ENCODE results near the gene ARFIP2.
A peak's percentile ranks its signal among the peaks of the same experiment; 100 is the strongest.

The ARFIP2 gene

DNA sequence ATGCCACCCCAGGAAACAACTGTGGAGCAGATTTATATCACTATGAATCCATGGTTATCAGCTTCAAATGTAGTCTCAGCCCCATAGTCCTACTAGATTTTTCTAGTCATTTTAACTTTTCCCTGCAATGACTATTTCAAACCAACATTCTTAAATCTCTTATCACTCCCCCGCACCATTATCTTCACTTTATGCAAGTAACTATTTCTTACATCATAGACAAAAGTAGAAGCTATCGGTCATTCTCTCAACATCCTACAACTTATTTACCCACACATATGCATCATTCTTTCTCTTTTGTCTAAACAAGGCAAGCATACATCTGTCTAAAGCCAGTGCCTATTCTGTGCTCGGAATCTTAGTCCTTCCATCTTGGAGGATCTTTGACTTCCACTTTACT lies 4.5 kb upstream of the ARFIP2 start:
- DNase-seq (ENCODE audit: low read depth, low spot score) = no peak
- no peak overlapping the region for H3K27ac ChIP-seq

DNA sequence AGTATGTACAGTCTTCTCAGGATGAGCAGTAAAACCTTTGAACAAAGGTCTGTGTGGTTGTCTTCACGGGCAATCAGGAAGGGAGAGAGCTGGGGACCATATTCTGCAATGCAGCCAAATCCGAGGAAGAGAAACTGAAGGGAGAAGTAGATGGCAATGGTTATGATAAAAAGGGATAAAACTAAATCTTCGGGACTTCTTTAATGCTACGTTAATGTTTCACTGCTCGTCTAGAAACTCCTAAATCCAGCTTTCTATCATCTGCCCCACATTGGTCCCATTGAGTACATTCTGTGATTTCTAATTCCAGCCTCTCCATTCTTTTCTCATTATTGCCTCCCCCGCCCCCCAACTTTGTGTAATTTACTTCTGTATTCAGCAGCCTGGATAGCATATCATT lies 1.9 kb upstream of the ARFIP2 start:
- DNase-seq (ENCODE audit: low read depth, low spot score) = no peak

GRCh38 chr11:6482441-6482840 lies 1.3 kb upstream of the ARFIP2 start:
- H3K27ac ChIP-seq = peak overlapping the region; percentile 84
- DNase-seq (ENCODE audit: low read depth, low spot score) = no peak

More for the DNA sequence above, 1.9 kb upstream of the ARFIP2 start:
- no peak overlapping the region for H3K27ac ChIP-seq

DNA sequence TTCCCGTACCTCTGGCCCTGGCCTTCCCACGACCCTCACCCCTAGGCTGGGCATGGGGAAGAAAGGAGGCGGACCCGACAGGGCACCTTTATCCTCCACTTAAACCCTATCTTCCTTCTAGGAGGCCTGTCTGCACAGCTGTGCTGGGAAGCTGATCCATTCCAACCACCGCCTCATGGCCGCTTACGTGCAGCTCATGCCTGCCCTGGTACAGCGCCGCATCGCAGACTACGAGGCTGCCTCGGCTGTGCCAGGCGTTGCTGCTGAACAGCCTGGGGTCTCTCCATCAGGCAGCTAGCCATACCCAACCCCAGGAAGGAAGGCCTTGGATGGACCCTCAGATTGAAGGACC lies 769 bp upstream of the ARFIP2 start:
- no peak for DNase-seq (ENCODE audit: low read depth, low spot score)
- H3K27ac ChIP-seq = peak overlapping the region; percentile 84

- DNase-seq (ENCODE audit: low read depth, low spot score) = no peak
- H3K27ac ChIP-seq = peak overlapping the region; percentile 84
Observed at GRCh38 chr11:6480299-6480914, 724 bp downstream of the ARFIP2 start.

- no peak for DNase-seq (ENCODE audit: low read depth, low spot score)
- H3K27ac ChIP-seq = no peak overlapping the region
Observed at GRCh38 chr11:6476571-6476970, 4.6 kb downstream of the ARFIP2 start.

- H3K27ac ChIP-seq = no peak overlapping the region
- DNase-seq (ENCODE audit: low read depth, low spot score) = no peak
Observed at GRCh38 chr11:6475936-6476335, 5.2 kb downstream of the ARFIP2 start.

DNA sequence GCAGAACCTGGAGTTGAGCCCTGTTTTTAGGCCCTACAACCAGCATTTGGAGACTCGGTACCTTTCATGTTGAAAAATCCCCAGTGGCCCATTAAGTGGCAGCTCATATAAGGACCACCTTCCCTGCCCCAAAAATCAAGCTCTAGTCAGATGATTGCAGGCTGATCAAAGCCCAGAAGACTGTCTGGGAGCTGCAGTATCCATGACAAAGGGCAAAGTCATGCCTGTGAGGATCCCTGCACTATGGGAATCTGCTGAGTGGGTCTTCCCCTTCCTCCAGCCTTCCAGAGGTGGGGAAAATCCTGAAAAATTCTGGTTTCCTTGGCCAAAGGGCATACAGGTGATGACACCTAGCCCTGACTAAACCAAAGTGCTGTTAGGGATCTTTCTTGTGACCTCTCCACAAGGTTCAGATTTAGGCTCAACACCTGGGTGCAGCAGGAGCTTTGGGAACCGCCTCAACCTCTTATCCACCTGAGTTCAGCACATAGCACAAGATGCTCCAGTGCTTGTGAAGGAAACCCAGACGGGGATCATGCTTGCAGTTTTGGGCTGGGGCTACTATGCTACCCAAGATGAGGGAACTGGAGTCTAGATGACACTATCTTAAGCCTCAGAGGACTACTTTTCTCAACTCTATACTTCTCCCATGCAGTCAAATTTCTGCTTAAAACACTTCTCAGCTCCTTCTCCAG lies 6.2 kb downstream of the ARFIP2 start:
- peak overlapping the region; percentile 87 for H3K27ac ChIP-seq

GRCh38 chr11:6474413-6474792 lies 6.7 kb downstream of the ARFIP2 start:
- H3K27ac ChIP-seq = peak overlapping the region; percentile 87
- no peak for DNase-seq (ENCODE audit: low read depth, low spot score)

More for the DNA sequence above, 6.2 kb downstream of the ARFIP2 start:
- DNase-seq (ENCODE audit: low read depth, low spot score) = no peak

GRCh38 chr11:6473451-6474412 lies 7.4 kb downstream of the ARFIP2 start, which contains the start of gene TRIM3:
TSS of gene TRIM3 (minus strand) at chr11:6473941. CDS start at chr11:6465695, 8,246 bp downstream.
- peak; percentile 24 for DNase-seq (ENCODE audit: low read depth, low spot score)
- peak within 1 kb of the TSS; percentile 87 for H3K27ac ChIP-seq

GRCh38 chr11:6472934-6473333 lies 8.2 kb downstream of the ARFIP2 start:
- no peak overlapping the region for H3K27ac ChIP-seq
- DNase-seq (ENCODE audit: low read depth, low spot score) = no peak

DNA sequence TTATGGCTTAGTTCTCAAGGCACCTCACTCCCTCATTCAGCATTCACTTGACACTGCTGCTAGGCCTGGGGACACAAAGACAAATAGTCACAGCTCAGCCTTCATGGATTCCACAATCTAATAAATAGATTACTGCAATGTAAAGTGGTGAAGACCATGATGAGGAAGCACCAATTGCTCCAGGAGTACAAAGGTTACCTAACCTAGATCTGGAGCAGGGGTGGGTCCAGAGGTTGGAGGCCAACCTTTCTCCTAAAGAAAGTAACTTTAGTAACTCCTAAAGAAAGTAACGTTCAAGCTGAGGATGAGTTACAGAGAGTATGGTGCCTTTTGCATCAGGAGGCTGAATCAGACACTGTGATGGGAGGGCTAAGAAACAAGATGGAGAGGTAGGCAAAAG lies 11.5 kb downstream of the ARFIP2 start:
- DNase-seq (ENCODE audit: low read depth, low spot score) = no peak
- no peak overlapping the region for H3K27ac ChIP-seq

- no peak for DNase-seq (ENCODE audit: low read depth, low spot score)
- H3K27ac ChIP-seq = no peak overlapping the region
Observed at GRCh38 chr11:6468712-6469495, 12.2 kb downstream of the ARFIP2 start.

DNA sequence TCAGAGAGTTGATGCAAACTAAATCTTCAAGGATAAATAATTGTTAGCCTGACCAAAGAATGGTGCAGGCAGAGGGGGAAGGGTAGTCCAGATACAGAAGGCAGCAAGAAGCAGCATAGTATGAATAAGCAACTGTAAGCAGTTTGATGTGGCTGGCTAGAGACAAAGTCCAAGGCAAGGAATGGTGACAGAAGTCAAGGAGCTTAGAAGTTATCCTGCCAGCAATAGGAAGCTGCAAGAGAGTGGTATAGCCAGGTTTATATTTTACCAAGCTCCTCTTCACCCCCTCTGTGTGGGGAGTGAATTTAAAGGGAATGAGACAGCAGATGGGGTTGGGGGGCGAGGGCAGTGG lies 22.1 kb downstream of the ARFIP2 start:
- no peak overlapping the region for H3K27ac ChIP-seq
- DNase-seq (ENCODE audit: low read depth, low spot score) = no peak

DNA sequence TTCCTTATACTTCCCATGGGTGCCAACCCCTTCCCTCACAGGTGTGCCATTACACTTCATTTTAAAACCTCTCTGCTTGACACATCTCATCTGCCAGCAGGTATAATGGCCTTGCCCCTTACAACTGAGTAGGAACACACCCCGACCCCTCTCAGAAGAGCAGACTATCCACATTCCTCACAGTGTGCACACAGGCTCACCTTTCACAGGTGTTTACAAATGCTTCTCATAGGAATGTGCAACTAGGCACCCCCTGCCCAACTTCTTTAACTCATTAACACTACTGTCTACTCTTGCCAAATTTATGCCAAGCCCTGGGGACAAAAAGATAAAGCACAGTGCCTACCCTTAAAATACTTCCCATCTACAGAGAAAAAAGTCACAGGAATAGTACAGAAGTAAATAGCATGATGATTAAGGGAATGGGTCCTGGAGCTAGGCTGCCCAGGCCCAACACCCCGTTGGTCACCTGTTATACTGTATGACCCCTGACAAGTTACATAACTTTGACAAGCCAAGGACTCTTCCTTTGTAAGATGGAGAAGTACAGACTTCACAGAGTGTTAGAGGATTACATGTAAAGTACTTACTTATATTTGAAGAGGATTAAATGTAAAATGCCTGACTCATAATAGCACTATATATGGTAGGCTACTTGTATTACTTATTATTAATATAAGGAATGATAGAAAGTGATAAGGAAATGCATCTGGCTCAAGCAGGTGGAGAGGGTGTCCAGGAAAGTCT lies 22.6 kb downstream of the ARFIP2 start:
- no peak for DNase-seq (ENCODE audit: low read depth, low spot score)
- no peak overlapping the region for H3K27ac ChIP-seq

DNA sequence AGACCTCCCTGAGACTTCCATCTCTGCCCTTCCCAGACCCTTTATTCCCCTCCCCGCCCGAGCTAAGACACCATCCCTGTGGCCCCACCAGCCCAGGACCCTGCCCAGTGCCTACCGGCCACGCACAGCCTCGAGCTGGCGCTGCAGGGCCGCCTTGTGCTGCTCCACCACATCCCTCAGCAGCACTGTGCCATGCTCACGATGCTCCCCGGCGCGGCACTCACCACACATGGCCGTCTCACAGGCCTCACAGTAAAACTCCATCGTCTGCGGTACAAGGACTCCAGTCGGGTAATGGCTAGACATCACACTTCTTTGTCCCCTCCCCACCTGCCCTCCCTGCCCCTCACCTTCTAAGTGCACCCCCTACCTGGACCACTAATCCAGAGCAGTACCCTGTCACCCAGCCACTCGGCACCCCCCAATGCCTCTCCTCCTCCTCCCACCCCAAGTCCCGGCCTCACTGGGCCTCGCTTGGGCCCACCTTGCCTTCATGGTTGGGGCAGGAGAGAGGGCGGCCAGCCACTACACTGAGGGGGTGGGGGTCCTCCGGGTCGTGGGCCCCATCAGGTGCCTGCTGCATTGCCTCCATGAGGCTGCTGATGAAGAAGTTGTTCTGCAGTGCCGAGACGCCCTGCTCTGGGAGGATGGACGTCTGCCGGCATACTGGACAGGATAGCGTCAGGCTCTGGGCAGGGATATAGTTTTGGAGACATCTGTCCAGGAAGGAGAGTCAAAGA lies 23.4 kb downstream of the ARFIP2 start:
- H3K27ac ChIP-seq = no peak overlapping the region
- no peak for DNase-seq (ENCODE audit: low read depth, low spot score)

GRCh38 chr11:6456361-6457073 lies 24.6 kb downstream of the ARFIP2 start:
- H3K27ac ChIP-seq = no peak overlapping the region
- no peak for DNase-seq (ENCODE audit: low read depth, low spot score)

- no peak overlapping the region for H3K27ac ChIP-seq
- DNase-seq (ENCODE audit: low read depth, low spot score) = no peak
Observed at GRCh38 chr11:6455070-6455469, 26.1 kb downstream of the ARFIP2 start.
